NCI-H524 treated with DMSO at 0.1 percent for 48 hours (cell line): ENCODE data around the gene MAP6D1.

Experiments used
- DNase-seq: peaks from one replicate; lab custom pipeline; 2025; lab: John Stamatoyannopoulos, UW

Gene MAP6D1

GRCh38 chr3:183825456-183826161 lies at the start of gene MAP6D1:
MAP6D1 (minus strand) TSS chr3:183825577; CDS start chr3:183825547, 30 bp downstream.
- peak; percentile 18 for DNase-seq

GRCh38 chr3:183873914-183874313 lies 48.5 kb upstream of the MAP6D1 start:
- no peak for DNase-seq

GRCh38 chr3:183871541-183871940 lies 46.2 kb upstream of the MAP6D1 start:
- no peak for DNase-seq

- no peak for DNase-seq
Measured at GRCh38 chr3:183870563-183870962, 45.2 kb upstream of the MAP6D1 start.

GRCh38 chr3:183868796-183869195 lies 43.4 kb upstream of the MAP6D1 start:
- no peak for DNase-seq

GRCh38 chr3:183862610-183863009 lies 37.2 kb upstream of the MAP6D1 start:
- DNase-seq: no peak

GRCh38 chr3:183857863-183858262 lies 32.5 kb upstream of the MAP6D1 start:
- DNase-seq: no peak

- DNase-seq: no peak
Measured at GRCh38 chr3:183854318-183855035, 29.1 kb upstream of the MAP6D1 start.

- DNase-seq: no peak
Measured at GRCh38 chr3:183845608-183846288, 20.4 kb upstream of the MAP6D1 start.

GRCh38 chr3:183845090-183845489 lies 19.7 kb upstream of the MAP6D1 start:
- DNase-seq: no peak

- no peak for DNase-seq
Measured at GRCh38 chr3:183844606-183845005, 19.2 kb upstream of the MAP6D1 start.

GRCh38 chr3:183839751-183840150 lies 14.4 kb upstream of the MAP6D1 start:
- no peak for DNase-seq

- no peak for DNase-seq
Measured at GRCh38 chr3:183837894-183838293, 12.5 kb upstream of the MAP6D1 start.

GRCh38 chr3:183837390-183837789 lies 12.0 kb upstream of the MAP6D1 start:
- DNase-seq: no peak

GRCh38 chr3:183833516-183833915 lies 8.1 kb upstream of the MAP6D1 start:
- DNase-seq: no peak

GRCh38 chr3:183830187-183830586 lies 4.8 kb upstream of the MAP6D1 start:
- DNase-seq: no peak

- no peak for DNase-seq
Measured at GRCh38 chr3:183829466-183829865, 4.1 kb upstream of the MAP6D1 start.

GRCh38 chr3:183828538-183828870 lies 3.1 kb upstream of the MAP6D1 start:
- DNase-seq: no peak

GRCh38 chr3:183827809-183828537 lies 2.6 kb upstream of the MAP6D1 start:
- no peak for DNase-seq

- DNase-seq: no peak
Measured at GRCh38 chr3:183826448-183827250, 1.3 kb upstream of the MAP6D1 start.

GRCh38 chr3:183824761-183825455 lies 469 bp downstream of the MAP6D1 start:
- DNase-seq: no peak
